Stimulated activated CD8-positive, alpha-beta memory T cell treated with anti-CD3 and anti-CD28 coated beads, Interleukin-15, amount 100 ng/mL, for 1 hour (primary cell): ENCODE results near the gene ZBTB12.
"Not testable (repeated sequence)": the region's sequence is repeated elsewhere in the genome, so short reads cannot be mapped to it uniquely, and the experiment has no call there.

Experiments
- DNase-seq: peaks from one replicate; pipeline ENCODE4 v3.0.0-alpha.2; 2020; ENCODE audit warnings: low read depth

The ZBTB12 gene

DNA sequence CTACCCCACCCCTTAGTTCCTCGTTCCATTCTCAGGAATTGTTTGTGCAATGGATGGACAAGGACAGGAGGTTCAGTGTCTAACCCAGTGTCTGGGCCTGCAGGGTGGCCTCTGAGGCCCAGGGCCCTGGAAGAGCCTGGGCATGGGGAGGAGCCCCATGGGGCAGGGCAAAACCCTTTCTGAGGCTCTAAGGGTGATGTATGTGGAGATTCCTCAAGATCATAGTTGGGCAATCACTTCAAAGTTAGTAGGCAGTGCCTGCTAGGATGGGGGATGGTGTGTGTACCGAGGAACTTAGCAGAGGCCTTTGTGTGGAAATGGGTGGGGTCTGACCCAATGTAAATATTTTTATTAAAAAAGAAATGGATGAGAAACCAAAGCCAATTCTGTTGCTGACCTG, 18.9 kb upstream of the ZBTB12 start:
- no peak for DNase-seq

GRCh38 chr6:31919624-31920303, 17.9 kb upstream of the ZBTB12 start:
- no peak for DNase-seq

DNA sequence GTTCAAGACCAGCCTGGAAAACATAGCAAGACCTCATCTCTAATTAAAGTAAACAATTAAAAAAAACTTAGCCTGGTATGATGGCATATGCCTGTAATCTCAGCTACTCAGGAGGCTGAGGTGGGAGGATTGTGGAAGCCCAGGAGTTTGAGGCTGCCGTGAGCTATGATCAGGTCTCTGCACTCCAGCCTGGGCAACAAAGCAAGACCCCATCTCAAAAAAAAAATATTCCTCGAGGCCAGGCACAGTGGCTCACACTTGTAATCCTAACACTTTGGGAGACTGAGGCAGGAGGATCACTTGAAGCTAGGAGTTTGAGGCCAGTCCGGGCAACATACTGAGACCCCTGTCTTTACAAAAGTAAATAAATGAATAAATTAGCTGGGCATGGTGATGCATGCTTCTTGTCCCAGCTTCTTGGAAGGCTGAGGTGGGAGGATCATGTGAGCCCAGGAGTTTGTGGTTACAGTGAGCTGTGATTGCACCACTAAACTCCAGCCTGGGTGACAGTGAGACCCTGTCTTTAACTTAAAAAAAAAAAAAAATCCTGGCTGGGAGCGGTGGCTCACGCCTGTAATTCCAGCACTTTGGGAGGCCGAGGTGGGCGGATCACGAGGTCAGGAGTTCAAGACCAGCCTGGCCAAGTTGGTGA, 16.3 kb upstream of the ZBTB12 start:
- DNase-seq: no peak

DNA sequence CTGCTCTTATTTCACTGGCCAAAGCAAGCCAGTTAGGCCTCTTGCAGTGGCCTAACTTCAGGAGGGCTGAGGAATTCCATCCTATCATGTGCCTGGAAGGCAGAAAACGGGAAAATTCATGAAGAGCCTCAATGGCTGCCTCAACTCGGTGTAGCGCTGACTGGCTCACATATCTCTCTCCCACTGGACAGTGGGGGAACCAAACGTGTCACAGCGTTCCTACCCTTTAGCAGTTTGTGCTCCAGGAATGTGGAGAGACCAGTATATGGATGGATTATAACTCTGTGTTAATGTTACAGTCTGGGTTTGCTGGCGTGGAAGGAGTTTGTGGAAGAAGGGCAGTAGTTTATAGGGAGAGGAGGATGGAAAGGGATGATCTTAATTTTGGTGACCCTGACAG, 13.9 kb upstream of the ZBTB12 start:
- DNase-seq: no peak

DNA sequence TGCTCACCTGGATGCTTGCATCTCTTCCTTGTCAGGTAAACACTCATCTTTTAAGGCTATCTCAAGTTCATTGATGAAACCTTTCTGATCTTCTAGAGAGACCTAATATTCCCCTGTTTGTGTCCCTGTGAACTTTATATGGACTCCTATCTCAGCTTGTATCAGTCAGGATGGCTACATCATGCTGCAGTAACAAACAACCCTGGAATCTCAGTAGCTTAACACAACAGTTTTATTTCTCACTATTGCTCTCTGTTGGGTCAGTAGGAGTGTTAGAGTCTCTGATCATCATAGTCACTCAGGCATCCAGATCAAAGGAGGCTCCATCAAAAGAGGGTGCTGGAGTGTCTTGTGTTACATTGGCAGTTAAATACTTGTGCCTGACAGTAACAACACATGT, 13.5 kb upstream of the ZBTB12 start:
- no peak for DNase-seq

- DNase-seq: no peak
These were observed 10.1 kb upstream of the ZBTB12 start for GRCh38 chr6:31911826-31912585.

DNA sequence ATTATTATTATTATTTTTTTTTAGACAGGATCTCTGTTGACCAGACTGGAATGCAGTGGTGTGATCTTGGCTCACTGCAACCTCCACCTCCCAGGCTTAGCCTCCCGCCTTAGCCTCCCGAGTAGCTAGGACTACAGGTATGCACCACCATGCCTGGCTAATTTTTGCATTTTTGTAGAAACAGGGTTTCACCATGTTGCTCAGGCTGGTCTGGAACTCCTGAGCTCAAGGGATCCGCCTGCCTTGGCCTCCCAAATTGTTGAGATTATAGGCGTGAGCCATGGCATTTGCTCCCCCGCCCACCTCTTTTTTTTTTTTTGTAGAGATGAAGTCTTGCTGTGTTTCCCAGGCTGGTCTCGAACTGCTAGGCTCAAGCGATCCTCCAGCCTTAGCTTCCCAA, 7.4 kb upstream of the ZBTB12 start:
- DNase-seq: not testable (repeated sequence)

DNA sequence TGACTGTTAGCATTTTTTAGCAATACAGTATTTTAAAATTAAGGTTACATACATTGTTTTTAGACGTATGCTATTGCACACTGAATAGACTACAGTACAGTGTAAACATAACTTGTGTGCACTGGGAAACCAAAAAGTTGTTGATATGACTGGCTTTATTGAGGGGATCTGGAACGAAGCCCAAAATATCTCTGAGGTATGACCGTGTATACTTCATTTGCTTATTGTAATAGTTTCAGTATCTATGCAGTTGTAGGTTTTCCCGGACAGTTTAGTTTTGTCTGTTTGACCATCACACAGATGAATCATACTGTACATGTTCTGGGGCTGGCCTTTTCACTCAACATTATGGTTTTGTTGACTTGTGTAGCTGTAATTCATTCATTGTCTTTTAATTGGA, 6.9 kb upstream of the ZBTB12 start:
- DNase-seq: no peak

DNA sequence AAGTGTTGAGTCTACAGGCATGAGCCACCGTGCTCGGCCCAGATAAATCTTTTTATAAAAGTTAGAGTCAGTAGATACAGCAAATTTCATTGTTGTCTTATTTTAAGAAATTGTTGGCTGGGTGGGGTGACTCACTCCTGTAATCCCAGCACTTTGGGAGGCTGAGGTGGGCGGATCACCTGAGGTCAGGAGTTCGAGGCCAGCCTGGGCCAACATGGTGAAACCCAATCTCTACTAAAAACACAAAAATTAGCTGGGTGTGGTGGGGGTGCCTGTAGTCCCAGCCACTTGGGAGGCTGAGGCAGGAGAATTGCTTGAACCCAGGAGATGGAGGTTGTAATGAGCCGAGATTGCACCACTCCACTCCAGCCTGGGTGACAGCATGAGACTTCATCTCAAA, 6.4 kb upstream of the ZBTB12 start:
- not testable (repeated sequence) for DNase-seq

DNA sequence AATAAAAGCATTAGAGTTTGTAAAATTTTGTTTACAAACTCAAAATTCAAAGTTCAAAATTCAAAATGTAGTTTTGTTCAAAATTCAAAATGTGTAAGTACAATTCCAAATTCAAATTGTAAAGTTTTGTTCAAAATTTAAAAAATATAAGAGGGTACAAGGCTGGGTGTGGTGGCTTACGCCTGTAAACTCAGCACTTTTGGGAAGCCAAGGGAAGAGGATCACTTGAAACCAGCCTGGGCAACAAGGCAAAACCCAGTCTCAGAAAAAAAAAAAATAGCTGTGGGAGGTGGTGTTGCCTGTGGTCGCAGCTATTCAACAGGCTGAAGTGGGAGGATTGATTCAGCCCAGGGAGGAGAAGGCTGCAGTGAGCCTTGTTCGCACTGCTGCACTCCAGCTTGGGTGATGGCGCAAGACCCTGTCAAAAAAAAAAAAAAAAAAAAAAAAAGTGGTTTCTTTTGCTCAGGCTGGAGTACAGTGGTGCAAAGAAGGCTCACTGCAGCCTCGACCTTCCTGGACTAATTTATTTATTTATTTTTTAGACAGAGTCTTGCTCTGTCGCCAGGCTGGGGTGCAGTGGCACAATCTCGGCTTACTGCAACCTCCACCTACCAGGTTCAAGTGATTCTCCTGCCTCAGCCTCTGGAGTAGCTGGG, 5.4 kb upstream of the ZBTB12 start:
- no peak for DNase-seq

DNA sequence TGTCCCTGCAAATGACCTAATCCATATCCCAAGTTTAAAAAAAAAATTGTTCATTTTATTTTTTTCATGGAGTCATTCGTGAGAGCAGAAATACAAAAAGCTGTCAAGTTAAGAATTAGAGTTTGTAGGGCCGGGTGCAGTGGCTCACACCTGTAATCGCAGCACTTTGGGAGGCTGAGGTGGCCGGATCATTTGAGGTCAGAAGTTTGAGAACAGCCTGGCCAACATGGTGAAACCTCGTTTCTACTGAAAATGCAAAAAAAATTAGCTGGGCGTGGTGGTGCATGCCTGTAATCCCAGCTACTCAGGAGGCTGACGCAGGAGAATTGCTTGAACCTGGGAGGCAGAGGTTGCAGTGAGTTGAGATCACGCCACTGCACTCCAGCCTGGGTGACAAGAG, 4.8 kb upstream of the ZBTB12 start:
- not testable (repeated sequence) for DNase-seq

GRCh38 chr6:31906122-31906521, 4.2 kb upstream of the ZBTB12 start:
- DNase-seq: no peak

GRCh38 chr6:31905041-31905440, 3.2 kb upstream of the ZBTB12 start:
- DNase-seq: no peak

GRCh38 chr6:31903957-31904356, 2.1 kb upstream of the ZBTB12 start:
- no peak for DNase-seq

- peak; percentile 37 for DNase-seq
These were observed 402 bp downstream of the ZBTB12 start for GRCh38 chr6:31901415-31901952.

DNA sequence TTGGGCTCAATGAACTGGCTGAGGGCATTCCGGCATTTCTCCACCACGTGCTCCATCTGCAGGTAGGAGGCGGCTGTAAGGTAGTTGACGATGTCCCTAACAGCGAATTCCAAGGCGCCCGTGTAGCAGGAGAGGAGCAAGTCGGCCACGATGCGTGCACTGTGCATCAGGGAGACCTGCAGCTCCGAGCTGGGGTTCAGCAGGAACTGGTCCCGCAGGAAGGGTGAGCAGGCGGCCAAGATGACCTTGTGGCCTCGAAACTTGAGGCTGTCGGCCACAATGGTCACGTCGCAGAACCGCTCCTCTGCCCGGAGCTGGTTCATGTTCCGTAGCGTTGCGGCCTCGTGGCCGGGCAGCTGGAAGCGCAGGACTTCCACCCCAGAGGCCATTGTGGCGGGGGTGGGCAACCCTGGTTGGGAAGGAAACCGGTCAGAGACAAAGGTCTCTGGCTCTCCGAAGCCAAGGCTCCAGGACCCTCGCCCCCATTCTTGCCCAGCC, 920 bp downstream of the ZBTB12 start:
- no peak for DNase-seq

DNA sequence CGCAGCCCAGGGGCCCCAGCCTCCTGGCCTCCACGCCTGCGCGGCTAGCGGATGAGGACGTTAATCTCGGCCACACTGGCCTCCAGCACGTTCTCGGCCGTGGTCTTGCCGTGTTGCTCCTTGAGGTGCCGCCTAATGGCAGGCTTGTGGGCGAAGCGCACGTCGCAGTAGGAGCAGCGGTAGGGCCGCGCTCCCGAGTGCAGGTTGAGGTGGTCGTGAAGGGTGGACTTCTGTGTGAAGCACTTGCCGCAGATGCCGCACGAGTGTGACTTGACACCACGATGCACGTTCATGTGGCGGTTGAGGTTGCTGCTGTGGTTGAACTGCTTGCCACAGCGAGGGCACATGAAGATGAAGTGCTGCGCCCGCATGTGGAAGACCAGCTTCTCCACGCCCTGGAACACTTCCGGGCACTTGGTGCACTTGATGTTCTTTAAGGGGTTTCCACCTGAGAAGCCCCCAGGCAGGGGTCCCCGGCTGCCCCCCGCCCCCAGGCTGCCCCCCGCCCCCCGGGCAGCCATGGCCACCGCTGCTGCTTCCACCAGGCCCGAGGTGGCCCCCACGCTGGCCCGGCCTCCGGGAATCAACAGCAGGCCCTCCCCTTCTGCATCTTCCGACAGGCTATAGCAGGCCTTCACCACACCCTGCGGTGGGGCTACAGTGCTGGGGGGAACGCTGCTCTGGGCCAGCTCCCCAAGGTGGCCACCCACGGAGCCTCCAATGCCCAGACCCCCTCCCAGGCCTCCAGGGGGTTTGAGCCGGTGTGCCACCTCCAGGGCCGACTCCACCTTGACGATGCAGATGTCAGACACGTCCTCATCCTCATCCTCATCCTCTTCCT, 1.8 kb downstream of the ZBTB12 start:
- DNase-seq: no peak

GRCh38 chr6:31899215-31899614, 2.7 kb downstream of the ZBTB12 start:
- no peak for DNase-seq

- DNase-seq: no peak
These were observed 3.4 kb downstream of the ZBTB12 start for GRCh38 chr6:31898383-31899011.

GRCh38 chr6:31897612-31898382, 4.1 kb downstream of the ZBTB12 start, which contains the start of gene EHMT2:
EHMT2 (minus strand) TSS chr6:31897698; CDS start chr6:31897677, 21 bp downstream.
- peak; percentile 69 for DNase-seq
